GM10266 (cell line): ENCODE measurements around the gene C10orf105.

Experiments
- DNase-seq: peaks from one replicate; pipeline ENCODE4 v3.0.0; 2012; ENCODE audit errors: extremely low spot score
- TF ChIP-seq, protein P1 (sequence below): IDR thresholded peaks from 2 replicates; pipeline ENCODE4 v1.5.1; 2012; ENCODE audit warnings: mild to moderate bottlenecking, low read depth; ENCODE audit not compliant: control insufficient read depth, insufficient read depth; ENCODE audit errors: missing control alignments

C10orf105 gene

GRCh38 chr10:71750124-71750841 is 30.7 kb upstream of the C10orf105 start:
- no peak for DNase-seq
- TF ChIP-seq, protein P1, sequence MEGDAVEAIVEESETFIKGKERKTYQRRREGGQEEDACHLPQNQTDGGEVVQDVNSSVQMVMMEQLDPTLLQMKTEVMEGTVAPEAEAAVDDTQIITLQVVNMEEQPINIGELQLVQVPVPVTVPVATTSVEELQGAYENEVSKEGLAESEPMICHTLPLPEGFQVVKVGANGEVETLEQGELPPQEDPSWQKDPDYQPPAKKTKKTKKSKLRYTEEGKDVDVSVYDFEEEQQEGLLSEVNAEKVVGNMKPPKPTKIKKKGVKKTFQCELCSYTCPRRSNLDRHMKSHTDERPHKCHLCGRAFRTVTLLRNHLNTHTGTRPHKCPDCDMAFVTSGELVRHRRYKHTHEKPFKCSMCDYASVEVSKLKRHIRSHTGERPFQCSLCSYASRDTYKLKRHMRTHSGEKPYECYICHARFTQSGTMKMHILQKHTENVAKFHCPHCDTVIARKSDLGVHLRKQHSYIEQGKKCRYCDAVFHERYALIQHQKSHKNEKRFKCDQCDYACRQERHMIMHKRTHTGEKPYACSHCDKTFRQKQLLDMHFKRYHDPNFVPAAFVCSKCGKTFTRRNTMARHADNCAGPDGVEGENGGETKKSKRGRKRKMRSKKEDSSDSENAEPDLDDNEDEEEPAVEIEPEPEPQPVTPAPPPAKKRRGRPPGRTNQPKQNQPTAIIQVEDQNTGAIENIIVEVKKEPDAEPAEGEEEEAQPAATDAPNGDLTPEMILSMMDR = no peak

DNA sequence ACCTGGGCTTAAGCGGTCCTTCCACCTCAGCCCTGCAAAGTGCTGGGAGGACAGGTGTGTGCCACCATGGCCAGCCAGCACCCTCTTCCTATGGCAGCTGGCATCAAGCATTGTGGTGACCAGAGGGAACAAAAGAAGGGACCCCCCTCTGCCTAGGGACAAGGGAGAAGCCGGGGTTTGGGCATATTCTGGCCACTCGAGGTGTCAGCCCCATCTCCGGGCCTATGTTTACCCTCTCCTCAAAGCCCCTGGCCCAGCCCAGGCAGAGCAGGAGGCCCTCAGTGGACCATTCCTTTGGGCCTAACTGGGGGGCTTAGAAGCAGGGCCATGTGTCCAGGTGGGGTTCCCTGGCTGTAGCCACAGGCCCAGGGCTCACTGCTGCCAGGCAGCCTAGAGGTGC is 29.8 kb upstream of the C10orf105 start:
- no peak for DNase-seq
- TF ChIP-seq, protein P1 = no peak

DNA sequence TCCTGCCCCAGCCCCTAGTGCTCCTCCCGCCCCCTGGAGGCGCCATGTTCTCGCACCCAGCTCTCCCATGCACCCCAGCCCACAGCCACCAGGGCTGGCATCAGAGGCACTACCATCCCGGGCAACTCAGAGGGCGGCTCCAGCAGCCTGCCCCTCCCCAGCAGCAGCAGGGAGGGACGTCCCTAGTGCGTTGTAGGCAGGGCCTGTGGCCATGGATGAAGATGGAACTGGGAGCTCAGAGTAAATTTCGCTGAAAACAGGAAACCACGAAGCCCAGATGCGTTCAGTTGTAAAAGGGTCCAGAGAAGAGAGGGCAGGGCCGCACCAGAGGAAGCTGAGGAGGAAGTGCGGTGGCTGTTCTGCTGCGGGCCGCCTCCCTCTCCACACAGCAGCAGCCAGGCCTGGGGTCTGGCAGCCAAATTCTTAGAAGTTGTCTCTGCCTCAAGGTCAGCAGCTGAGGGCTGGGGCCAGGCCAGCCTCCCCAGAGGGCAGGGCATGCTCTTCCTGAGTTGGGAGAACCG is 29.2 kb upstream of the C10orf105 start:
- peak; percentile 64 for DNase-seq
- TF ChIP-seq, protein P1 = peak; percentile 11

DNA sequence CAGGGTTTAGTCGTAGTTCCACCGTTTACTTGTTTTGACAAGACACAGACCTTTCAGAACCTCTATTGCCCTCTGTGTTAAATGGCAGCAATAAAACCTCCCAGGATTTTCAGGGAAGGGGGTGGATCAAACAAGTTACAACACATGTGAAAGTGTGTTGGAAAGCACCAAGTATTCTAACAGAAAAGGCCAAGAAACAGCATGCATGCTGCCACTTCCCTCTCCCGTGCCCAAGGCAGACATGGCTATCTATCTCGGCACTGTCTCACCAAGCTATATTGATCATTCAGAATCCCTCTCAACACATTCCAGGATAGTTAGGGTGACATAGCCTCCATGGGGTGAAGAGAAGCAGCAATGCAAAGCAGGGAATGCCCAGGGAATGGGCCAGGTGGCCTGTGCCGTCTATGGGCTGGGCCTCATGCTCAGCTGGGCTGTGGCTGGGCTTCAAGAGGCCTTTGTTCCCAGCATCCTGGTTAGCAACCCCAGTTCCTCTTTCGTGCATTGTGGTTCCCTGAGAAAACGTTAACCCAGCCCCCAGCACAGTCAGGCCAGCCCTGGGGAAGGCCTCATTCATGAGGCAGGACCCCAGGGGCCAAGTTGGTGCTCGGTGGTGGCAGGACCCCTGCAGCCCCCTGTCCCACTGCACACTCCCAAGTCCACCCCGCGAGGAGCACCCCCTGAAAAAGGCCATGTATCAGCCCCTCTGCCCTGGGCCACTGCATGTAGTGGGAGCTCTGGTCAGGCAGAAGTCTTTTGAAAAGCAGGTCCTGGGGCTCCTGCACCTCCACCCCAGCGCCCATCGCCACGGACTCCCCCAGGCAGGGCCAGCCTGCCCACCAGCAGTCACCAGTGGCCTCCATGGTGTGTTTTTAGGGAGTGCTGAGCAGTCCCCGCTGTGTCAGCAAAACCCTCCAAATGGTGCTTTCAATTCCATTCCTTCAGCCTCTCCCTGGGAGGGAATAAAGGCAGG is 28.3 kb upstream of the C10orf105 start:
- peak; percentile 62 for DNase-seq
- TF ChIP-seq, protein P1 = no peak

GRCh38 chr10:71747039-71747531 is 27.5 kb upstream of the C10orf105 start:
- TF ChIP-seq, protein P1 = no peak

GRCh38 chr10:71746344-71747037 is 26.9 kb upstream of the C10orf105 start:
- TF ChIP-seq, protein P1 = no peak
- no peak for DNase-seq

More at GRCh38 chr10:71747039-71747531, 27.5 kb upstream of the C10orf105 start:
- no peak for DNase-seq
